HG02678 (cell line): ENCODE measurements around the gene CTSD.

Experiments
- ATAC-seq: cut with Tn5 transposase; IDR thresholded peaks from one replicate; pipeline ENCODE4 v1.9.1; 2021; ENCODE audit warnings: mild to moderate bottlenecking, moderate library complexity; ENCODE audit not compliant: unreplicated experiment

CTSD gene

GRCh38 chr11:1782831-1783724 is 19.4 kb upstream of the CTSD start:
- no peak for ATAC-seq

GRCh38 chr11:1782031-1782590 is 18.4 kb upstream of the CTSD start:
- no peak for ATAC-seq

GRCh38 chr11:1781593-1781975 is 17.9 kb upstream of the CTSD start:
- ATAC-seq: no peak

GRCh38 chr11:1780700-1781592 is 17.2 kb upstream of the CTSD start:
- no peak for ATAC-seq

- ATAC-seq: no peak
Measured at GRCh38 chr11:1779806-1780699, 16.3 kb upstream of the CTSD start.

- ATAC-seq: no peak
Measured at GRCh38 chr11:1779034-1779805, 15.5 kb upstream of the CTSD start.

- ATAC-seq: no peak
Measured at GRCh38 chr11:1778141-1778911, 14.6 kb upstream of the CTSD start.

GRCh38 chr11:1777737-1778136 is 14.0 kb upstream of the CTSD start:
- no peak for ATAC-seq

GRCh38 chr11:1776944-1777715 is 13.4 kb upstream of the CTSD start:
- no peak for ATAC-seq

- ATAC-seq: no peak
Measured at GRCh38 chr11:1776331-1776851, 12.7 kb upstream of the CTSD start.

GRCh38 chr11:1774886-1775285 is 11.2 kb upstream of the CTSD start:
- ATAC-seq: no peak

- ATAC-seq: no peak
Measured at GRCh38 chr11:1773994-1774550, 10.3 kb upstream of the CTSD start.

GRCh38 chr11:1773131-1773993 is 9.6 kb upstream of the CTSD start:
- no peak for ATAC-seq

- no peak for ATAC-seq
Measured at GRCh38 chr11:1772270-1773130, 8.8 kb upstream of the CTSD start.

- no peak for ATAC-seq
Measured at GRCh38 chr11:1771700-1772099, 8.0 kb upstream of the CTSD start.

- ATAC-seq: no peak
Measured at GRCh38 chr11:1771273-1771672, 7.5 kb upstream of the CTSD start.
